HCT116 (cell line): ENCODE results near the gene FAM229A. TPM values are rescaled to one million over a fixed set of nuclear protein-coding genes. Genes with fewer than 3 reads are reported as not detected.

Source experiments
- ATAC-seq: fragments of 200-7000 bp; cut with Tn5 transposase; 2 replicates; pipeline ENCODE4 v1.9.1; 2020; ENCODE audit warnings: mild to moderate bottlenecking, moderate library complexity
- BruUV-seq: library from RNA; stranded (reverse); fragments of 400-500 nt; replicated peaks from 2 replicates; lab custom pipeline; 2021; lab: Mats Ljungman, UMichigan
- CTCF ChIA-PET: fragments of 300-600 bp; sonication (Branson Sonifier 250); formaldehyde crosslinking; loops from one replicate; lab custom pipeline; 2021; ENCODE audit warnings: antibody characterized with exemption; lab: Charles Lee
- POLR2A ChIA-PET: fragments of 300-600, 350-600 bp; sonication (Branson Sonifier 250); formaldehyde crosslinking; loops from one replicate; lab custom pipeline; 2021; ENCODE audit warnings: antibody characterized with exemption; lab: Charles Lee
- RAD21 ChIA-PET, 2 experiments: fragments of 300-600 bp; sonication (Branson Sonifier 250); formaldehyde crosslinking; loops; one replicate each; lab custom pipeline; 2023; ENCODE audit warnings: low total read pairs in 2 of 2; ENCODE audit not compliant: uncharacterized antibody in 2 of 2, unreplicated experiment in 2 of 2, low non-redundant PET in 1 of 2; lab: Charles Lee
- DNase-seq: peaks from one replicate; pipeline ENCODE4 v3.0.0-alpha.2; 2010; ENCODE audit warnings: low read depth, low spot score
- H2AFZ ChIP-seq: fragments of 200-600 bp; shearing (Covaris generic), sonication (generic); 2 replicates; pipeline ENCODE4 v1.6.1; 2017; ENCODE audit warnings: low read depth, mixed run types, mixed read lengths, antibody characterized with exemption, low read length; ENCODE audit not compliant: poor library complexity, severe bottlenecking
- H3K27ac ChIP-seq: 2 replicates; pipeline ENCODE4 v1.5.1; 2012; ENCODE audit warnings: low read depth, low read length
- H3K27me3 ChIP-seq: fragments of 200-600 bp; sonication (generic); 2 replicates; pipeline ENCODE4 v1.6.1; 2016; ENCODE audit warnings: mixed run types, low read length, mixed read lengths; ENCODE audit not compliant: insufficient read depth
- H3K36me3 ChIP-seq, 2 experiments: fragments of 200-500 bp in 1 of 2; fragments of 200-600 bp in 1 of 2; sonication (Bioruptor generic) in 1 of 2; sonication (generic) in 1 of 2; 2 replicates each; pipeline versions ENCODE4 v1.5.1 to v1.6.1; 2014 to 2016; ENCODE audit warnings: low read length in 2 of 2, inconsistent platforms in 1 of 2, mixed read lengths in 1 of 2, mixed run types in 1 of 2; ENCODE audit not compliant: insufficient read depth in 2 of 2, control insufficient read depth in 1 of 2
- H3K4me1 ChIP-seq, 2 experiments: fragments of 200-600 bp in 1 of 2; sonication (generic) in 1 of 2; 2 replicates each; pipeline versions ENCODE4 v1.5.1 to v1.6.1; 2012 to 2017; ENCODE audit warnings: low read length in 2 of 2, inconsistent platforms in 1 of 2, mild to moderate bottlenecking in 1 of 2, mixed read lengths in 1 of 2, mixed run types in 1 of 2, moderate library complexity in 1 of 2; ENCODE audit not compliant: insufficient read depth in 2 of 2, control insufficient read depth in 1 of 2
- H3K4me2 ChIP-seq: fragments of 200-600 bp; sonication (generic); 2 replicates; pipeline ENCODE4 v1.6.1; 2017; ENCODE audit warnings: mixed run types, low read length, mixed read lengths
- H3K4me3 ChIP-seq, 2 experiments: fragments of 200-600 bp in 1 of 2; sonication (generic) in 1 of 2; replicated peaks in 1 of 2; 2 replicates each; pipeline ENCODE4 v1.5.1; 2011 to 2016; ENCODE audit warnings: low read length in 2 of 2, control low read depth in 1 of 2, low read depth in 1 of 2, mild to moderate bottlenecking in 1 of 2, mixed read lengths in 1 of 2, mixed run types in 1 of 2
- H3K79me2 ChIP-seq: fragments of 200-600 bp; sonication (generic); 2 replicates; pipeline ENCODE4 v1.6.1; 2017; ENCODE audit warnings: mild to moderate bottlenecking, mixed run types, low read length, moderate library complexity, mixed read lengths; ENCODE audit not compliant: insufficient read depth
- H3K9ac ChIP-seq: fragments of 200-600 bp; sonication (generic); 2 replicates; pipeline ENCODE4 v1.6.1; 2016; ENCODE audit warnings: low read length, mixed read lengths
- H3K9me2 ChIP-seq: fragments of 200-600 bp; sonication (generic), shearing (Covaris generic); 2 replicates; pipeline ENCODE4 v1.6.1; 2017; ENCODE audit warnings: mixed run types, mild to moderate bottlenecking, moderate library complexity; ENCODE audit not compliant: insufficient read depth
- H3K9me3 ChIP-seq, 2 experiments: fragments of 200-500 bp in 1 of 2; fragments of 200-600 bp in 1 of 2; sonication (Bioruptor generic) in 1 of 2; sonication (generic) in 1 of 2; 2 replicates each; pipeline ENCODE4 v1.6.1; 2014 to 2017; ENCODE audit warnings: low read length in 2 of 2, mixed read lengths in 2 of 2, inconsistent platforms in 1 of 2, low read depth in 1 of 2, mild to moderate bottlenecking in 1 of 2, mixed run types in 1 of 2, moderate library complexity in 1 of 2; ENCODE audit not compliant: control insufficient read depth in 1 of 2, insufficient read depth in 1 of 2
- H4K20me1 ChIP-seq: fragments of 200-600 bp; sonication (generic), shearing (Covaris generic); 2 replicates; pipeline ENCODE4 v1.6.1; 2017; ENCODE audit warnings: mixed run types, mild to moderate bottlenecking, moderate library complexity; ENCODE audit not compliant: insufficient read depth
- ATF3 ChIP-seq: IDR thresholded peaks from 2 replicates; pipeline ENCODE4 v1.6.1; 2012
- CBX3 ChIP-seq: IDR thresholded peaks from 2 replicates; pipeline ENCODE4 v1.6.1; 2012; ENCODE audit warnings: low read depth
- CEBPB ChIP-seq: IDR thresholded peaks from 2 replicates; pipeline ENCODE4 v1.6.1; 2012; ENCODE audit warnings: low read depth
- EZH2 ChIP-seq: fragments of 200-600 bp; sonication (generic); IDR thresholded peaks from 2 replicates; pipeline ENCODE4 v1.6.1; 2017; ENCODE audit warnings: antibody characterized with exemption, mixed run types
- EZH2phosphoT487 ChIP-seq: fragments of 200-600 bp; IDR thresholded peaks from 2 replicates; pipeline ENCODE4 v1.6.1; 2018; ENCODE audit warnings: antibody characterized with exemption, borderline replicate concordance
- FOSL1 ChIP-seq: IDR thresholded peaks from 2 replicates; pipeline ENCODE4 v1.6.1; 2012; ENCODE audit warnings: low read depth
- POLR2AphosphoS5 ChIP-seq: IDR thresholded peaks from 2 replicates; pipeline ENCODE4 v1.6.1; 2011; ENCODE audit warnings: mild to moderate bottlenecking, low read depth, low read length, moderate library complexity
- RAD21 ChIP-seq: IDR thresholded peaks from 2 replicates; pipeline ENCODE4 v1.6.1; 2012; ENCODE audit warnings: low read depth, mild to moderate bottlenecking
- REST ChIP-seq: IDR thresholded peaks from 2 replicates; pipeline ENCODE4 v1.6.1; 2012; ENCODE audit warnings: low read depth
- SIN3A ChIP-seq: IDR thresholded peaks from 2 replicates; pipeline ENCODE4 v1.6.1; 2012; ENCODE audit warnings: low read depth
- TCF7L2 ChIP-seq: IDR thresholded peaks from 2 replicates; pipeline ENCODE4 v1.7.0; 2011; ENCODE audit warnings: borderline replicate concordance, inconsistent platforms; ENCODE audit not compliant: insufficient read depth, insufficient read length; ENCODE audit errors: extremely low read depth
- ZNF274 ChIP-seq: fragments of 200-500 bp; sonication (Bioruptor generic); IDR thresholded peaks from 2 replicates; pipeline ENCODE4 v1.6.1; 2014; ENCODE audit warnings: mild to moderate bottlenecking, low read depth, low read length, inconsistent platforms
- intact Hi-C: fragments of 100-400 bp; cut with micrococcal nuclease; formaldehyde crosslinking; loops from 2 replicates; pipeline ENCODE4 v1.10.0; 2022
- total RNA-seq: library from RNA; stranded (reverse); gene quantifications from one replicate; pipeline ENCODE4 v1.2.1, GENCODE V29; 2021; ENCODE audit not compliant: unreplicated experiment

Gene FAM229A
- total RNA-seq, 1 experiment from 2014 or later, result 16.1 TPM

DNA sequence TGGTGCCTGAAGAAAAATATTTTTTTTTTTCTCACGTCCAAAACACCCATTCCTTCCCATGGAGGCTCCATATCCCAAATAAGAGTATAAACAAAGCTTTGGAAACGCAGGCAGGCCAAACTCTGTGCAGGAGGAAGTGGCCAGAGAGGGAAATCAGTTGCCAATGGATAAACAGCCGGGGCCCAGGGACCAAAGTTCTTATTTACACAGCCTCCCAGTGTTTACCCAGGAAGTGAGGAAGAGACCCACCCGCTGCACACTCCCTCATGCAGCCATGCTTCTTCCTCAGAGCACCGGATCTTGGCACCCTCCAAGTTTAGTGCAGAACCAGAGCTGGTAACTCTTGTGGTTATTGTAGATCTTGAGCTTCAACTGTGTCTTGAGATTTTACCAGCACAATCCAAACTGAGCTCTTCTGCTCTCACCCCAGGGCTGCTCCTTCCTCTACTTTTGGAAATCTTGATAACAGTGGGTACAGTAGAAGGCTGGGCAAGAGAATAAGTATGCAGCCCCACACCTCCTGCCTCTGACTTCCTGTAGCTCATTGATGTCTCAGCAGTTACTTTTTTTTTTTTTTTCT, 40.5 kb downstream of the FAM229A start:
- Histone ChIP-seq H3K4me1 (peaks cover 0 to 7% of the 10 kb centered on the region in 2 experiments; a peak in 2 of 4 replicates), H3K9me2 (no peaks in the 10 kb centered on the region), H3K4me2 (no peak overlapping the region), H3K79me2 (peaks cover 5% of the 10 kb centered on the region), H2AFZ (no peak overlapping the region), H4K20me1 (no peaks in the 10 kb centered on the region), H3K36me3 (peaks cover 8 to 33% of the 10 kb centered on the region in 2 experiments; a peak in 3 of 4 replicates), H3K27me3 (no peaks in the 10 kb centered on the region), H3K9me3 (no peaks in the 10 kb centered on the region), H3K27ac (no peak overlapping the region), H3K4me3 (no peak overlapping the region), H3K9ac (no peak overlapping the region)
- DNase-seq (no peak), ATAC-seq (no peak)
- RAD21 ChIA-PET, result interaction anchor here in 1 of 2 experiments (0.7 kb wide), 1 partner anchor 22 kb away, joined by 5 read pairs; no protein-coding TSS in a partner anchor
- TF ChIP-seq EZH2phosphoT487 (no peak), ZNF274 (no peak), RAD21 (no peak), ATF3 (no peak), FOSL1 (no peak), TCF7L2 (no peak), SIN3A (no peak), REST (no peak), EZH2 (no peak), CEBPB (no peak), POLR2AphosphoS5 (no peak), CBX3 (no peak)
- POLR2A ChIA-PET, result interaction anchor here (0.7 to 0.9 kb wide), 2 partner anchors 12 to 14 kb away, joined by 6 to 9 read pairs; partner anchors contain the start of gene MARCKSL1
- CTCF ChIA-PET, result no interaction called here
- intact Hi-C loops, result no loop called here
- no TSS peak for BruUV-seq
